B cell (primary cell): ENCODE data around the gene AFG1L. TPM values are rescaled to one million over a fixed set of nuclear protein-coding genes. Genes with fewer than 3 reads are reported as not detected.

ENCODE experiments used
- ATAC-seq: fragments of 200-7000 bp; cut with Tn5 transposase; one replicate; pipeline ENCODE4 v1.10.0; 2021; ENCODE audit warnings: low read depth, mild to moderate bottlenecking, moderate number of reproducible peaks, moderate library complexity
- CTCF ChIA-PET: fragments of 350-600 bp; sonication (Branson Sonifier 250); formaldehyde crosslinking; loops from one replicate; lab custom pipeline; 2021; ENCODE audit warnings: antibody characterized with exemption, inconsistent platforms; lab: Charles Lee
- POLR2A ChIA-PET: fragments of 350-600 bp; sonication (Branson Sonifier 250); formaldehyde crosslinking; loops from one replicate; lab custom pipeline; 2021; ENCODE audit warnings: antibody characterized with exemption; lab: Charles Lee
- DNase-seq: peaks from one replicate; pipeline ENCODE4 v3.0.0; 2013
- H2AFZ ChIP-seq: 2 replicates; pipeline ENCODE4 v1.6.1; 2012; ENCODE audit warnings: mild to moderate bottlenecking, low read depth, low read length; ENCODE audit not compliant: insufficient read depth, poor library complexity, severe bottlenecking
- H3K27ac ChIP-seq, 2 donors: 1 replicate in 1 of 2; 2 replicates in 1 of 2; pipeline ENCODE4 v1.5.1; 2012 to 2013; ENCODE audit warnings: low read length in 2 of 2, mild to moderate bottlenecking in 2 of 2, moderate library complexity in 1 of 2
- H3K27me3 ChIP-seq, 4 experiments: fragments of 200-600 bp in 1 of 4; sonication (generic) in 1 of 4; replicated peaks in 1 of 4; 1 replicate in 2 of 4; 2 replicates in 2 of 4; pipeline versions ENCODE4 v1.6.1 to v1.7.0; 2013 to 2016; ENCODE audit warnings: low read length in 3 of 4, mild to moderate bottlenecking in 2 of 4, mixed read lengths in 1 of 4, moderate library complexity in 1 of 4; ENCODE audit not compliant: insufficient read depth in 4 of 4, control insufficient read depth in 3 of 4; ENCODE audit errors: control extremely low read depth in 1 of 4
- H3K36me3 ChIP-seq, 2 experiments: replicated peaks in 1 of 2; 1 replicate in 1 of 2; 2 replicates in 1 of 2; pipeline versions ENCODE4 v1.6.1 to v1.7.1; 2013; ENCODE audit warnings: low read length in 1 of 2; ENCODE audit not compliant: insufficient read depth in 2 of 2, control insufficient read depth in 1 of 2; ENCODE audit errors: control extremely low read depth in 1 of 2, extremely low read depth in 1 of 2
- H3K4me1 ChIP-seq, 2 donors: fragments of 200-600 bp in 1 of 2; sonication (generic) in 1 of 2; 1 replicate in 1 of 2; 2 replicates in 1 of 2; pipeline versions ENCODE4 v1.5.1 to v1.6.1; 2013 to 2017; ENCODE audit warnings: low read length in 2 of 2; ENCODE audit not compliant: control insufficient read depth in 2 of 2, insufficient read depth in 2 of 2
- H3K4me2 ChIP-seq: replicated peaks from 2 replicates; pipeline ENCODE3; 2012; ENCODE audit warnings: mild to moderate bottlenecking, low read depth, low read length; ENCODE audit not compliant: poor library complexity, severe bottlenecking
- H3K4me3 ChIP-seq, 5 experiments: fragments of 200-600 bp in 1 of 5; sonication (generic) in 1 of 5; 1 replicate in 3 of 5; 2 replicates in 2 of 5; pipeline versions ENCODE4 v1.5.1 to v1.7.0; 2011 to 2016; ENCODE audit warnings: low read length in 4 of 5, mild to moderate bottlenecking in 4 of 5, low read depth in 2 of 5, control low read depth in 1 of 5, moderate library complexity in 1 of 5; ENCODE audit not compliant: insufficient read depth in 1 of 5; ENCODE audit errors: control extremely low read depth in 1 of 5, extremely low read depth in 1 of 5
- H3K79me2 ChIP-seq: fragments of 200-600 bp; sonication (generic); one replicate; pipeline ENCODE4 v1.6.0; 2016; ENCODE audit warnings: low read length; ENCODE audit not compliant: control insufficient read depth, insufficient read depth
- H3K9ac ChIP-seq: fragments of 200-600 bp; sonication (generic); 2 replicates; pipeline ENCODE4 v1.6.1; 2017; ENCODE audit warnings: mild to moderate bottlenecking, low read length, moderate library complexity
- H3K9me3 ChIP-seq, 3 donors: one replicate each; pipeline versions ENCODE4 v1.6.1 to v1.7.1; 2013; ENCODE audit warnings: low read length in 2 of 3; ENCODE audit not compliant: control insufficient read depth in 2 of 3, insufficient read depth in 1 of 3; ENCODE audit errors: control extremely low read depth in 1 of 3
- H4K20me1 ChIP-seq: 2 replicates; pipeline ENCODE4 v1.6.0; 2012; ENCODE audit warnings: mild to moderate bottlenecking, low read length; ENCODE audit not compliant: insufficient read depth, control insufficient read depth, poor library complexity, severe bottlenecking
- H3K27ac Mint-ChIP-seq: one replicate; pipeline ENCODE4 v1.8.0; 2021; ENCODE audit warnings: mixed read lengths
- H3K27me3 Mint-ChIP-seq: one replicate; pipeline ENCODE4 v1.8.0; 2021; ENCODE audit warnings: mixed read lengths
- H3K4me1 Mint-ChIP-seq: one replicate; pipeline ENCODE4 v1.8.0; 2021; ENCODE audit warnings: mixed read lengths
- H3K4me3 Mint-ChIP-seq: one replicate; pipeline ENCODE4 v1.8.0; 2021; ENCODE audit warnings: mixed read lengths
- H3K9me3 Mint-ChIP-seq: one replicate; pipeline ENCODE4 v1.8.0; 2022; ENCODE audit warnings: mixed read lengths; ENCODE audit not compliant: insufficient read depth
- CTCF ChIP-seq: fragments of 200-600 bp; IDR thresholded peaks from one replicate; pipeline ENCODE4 v1.8.0; 2022; ENCODE audit warnings: antibody characterized with exemption, mild to moderate bottlenecking
- EZH2 ChIP-seq: IDR thresholded peaks from 2 replicates; pipeline ENCODE4 v1.6.1; 2012; ENCODE audit warnings: borderline replicate concordance, low read depth, mild to moderate bottlenecking, moderate library complexity, low read length; ENCODE audit not compliant: insufficient read depth, poor library complexity, severe bottlenecking
- WGBS: methylation state at CpG from one replicate; pipeline ENCODE4 v1.1.5; 2013; ENCODE audit warnings: missing lambda C conversion rate; ENCODE audit not compliant: insufficient coverage; 5-methylcytosine and 5-hydroxymethylcytosine counted together
- intact Hi-C: fragments of 100-400 bp; cut with micrococcal nuclease; formaldehyde crosslinking; loops from one replicate; pipeline ENCODE4 v1.10.0; 2022
- polyA plus RNA-seq: library from polyadenylated mRNA; depleted of rRNA; stranded (reverse); fragments of >200 nt; gene quantifications from 2 replicates; pipeline ENCODE4 v1.2.3, GENCODE V29; 2012
- total RNA-seq, 2 donors: library from RNA; stranded (reverse); fragments of 120-200 nt in 1 of 2; gene quantifications; 1 replicate in 1 of 2; 2 replicates in 1 of 2; pipeline versions ENCODE4 v1.2.3 to v1.2.4, GENCODE V29; 2013 to 2022

Gene AFG1L
- total and polyA plus RNA-seq, 2 donors (not counting 1 experiment from before 2014, with no cell fraction given): 1.8 to 14.2 TPM

- H3K4me1 Mint-ChIP-seq: peaks cover 17% of the 10 kb centered on the region
- POLR2A ChIA-PET: no interaction called here
- H3K4me3 ChIP-seq: no peak overlapping the region
- no peaks in the 10 kb centered on the region for H3K79me2 ChIP-seq
- no peaks in the 10 kb centered on the region for H4K20me1 ChIP-seq
- H3K9me3 Mint-ChIP-seq: no peaks in the 10 kb centered on the region
- TF ChIP-seq CTCF (no peak), EZH2 (no peak)
- H3K36me3 ChIP-seq: no peaks in the 10 kb centered on the region
- no peaks in the 10 kb centered on the region for H3K9me3 ChIP-seq
- no peak overlapping the region for H3K4me2 ChIP-seq
- DNase-seq: no peak
- H3K9ac ChIP-seq: no peak overlapping the region
- H3K27ac ChIP-seq: no peak overlapping the region
- H3K27me3 Mint-ChIP-seq: no peaks in the 10 kb centered on the region
- no peak overlapping the region for H2AFZ ChIP-seq
- no peak for ATAC-seq
- no peak overlapping the region for H3K27ac Mint-ChIP-seq
- CTCF ChIA-PET: interaction anchor here (0.8 to 1.4 kb wide), 2 partner anchors 55 to 128 kb away, joined by 3 read pairs; no protein-coding TSS in a partner anchor
- intact Hi-C loops: loop anchor here (5.0 to 10.0 kb wide), 3 partner anchors 51 to 249 kb away; no protein-coding TSS in a partner anchor
- H3K4me3 Mint-ChIP-seq: no peak overlapping the region
- no peaks in the 10 kb centered on the region for H3K27me3 ChIP-seq
- 67% methylated on average over 5 of the region's 6 CpGs for WGBS
- H3K4me1 ChIP-seq: peaks cover 7 to 8% of the 10 kb centered on the region in 2 donors
Observed at GRCh38 chr6:108363889-108364313, 69.0 kb downstream of the AFG1L start.

- no peaks in the 10 kb centered on the region for H4K20me1 ChIP-seq
- H3K27me3 ChIP-seq: no peaks in the 10 kb centered on the region
- Mint-ChIP-seq H3K4me3 (no peak overlapping the region), H3K4me1 (peaks cover 19% of the 10 kb centered on the region), H3K9me3 (no peaks in the 10 kb centered on the region), H3K27me3 (no peaks in the 10 kb centered on the region), H3K27ac (no peak overlapping the region)
- no peak overlapping the region for H3K4me3 ChIP-seq
- H3K4me1 ChIP-seq: peaks cover 7 to 8% of the 10 kb centered on the region in 2 donors
- WGBS: no CpG with 5 or more reads among the region's 3 CpGs
- H3K27ac ChIP-seq: no peak overlapping the region
- H3K9ac ChIP-seq: no peak overlapping the region
- ATAC-seq (no peak), DNase-seq (no peak)
- TF ChIP-seq EZH2 (no peak), CTCF (no peak)
- H2AFZ ChIP-seq: no peak overlapping the region
- no peak overlapping the region for H3K4me2 ChIP-seq
- H3K79me2 ChIP-seq: no peaks in the 10 kb centered on the region
- ChIA-PET CTCF (interaction anchor here (0.8 kb wide), 1 partner anchor 56 kb away, joined by 3 read pairs; no protein-coding TSS in a partner anchor), POLR2A (no interaction called here)
- intact Hi-C loops: loop anchor here (5.0 to 10.0 kb wide), 3 partner anchors 50 to 250 kb away; no protein-coding TSS in a partner anchor
- H3K9me3 ChIP-seq: no peaks in the 10 kb centered on the region
- no peaks in the 10 kb centered on the region for H3K36me3 ChIP-seq
Observed at GRCh38 chr6:108364470-108364869, 69.6 kb downstream of the AFG1L start.
